ENCODE data around the gene GNAT2.
A peak's percentile ranks its signal among the peaks of the same experiment; 100 is the strongest.

The GNAT2 gene

DNA sequence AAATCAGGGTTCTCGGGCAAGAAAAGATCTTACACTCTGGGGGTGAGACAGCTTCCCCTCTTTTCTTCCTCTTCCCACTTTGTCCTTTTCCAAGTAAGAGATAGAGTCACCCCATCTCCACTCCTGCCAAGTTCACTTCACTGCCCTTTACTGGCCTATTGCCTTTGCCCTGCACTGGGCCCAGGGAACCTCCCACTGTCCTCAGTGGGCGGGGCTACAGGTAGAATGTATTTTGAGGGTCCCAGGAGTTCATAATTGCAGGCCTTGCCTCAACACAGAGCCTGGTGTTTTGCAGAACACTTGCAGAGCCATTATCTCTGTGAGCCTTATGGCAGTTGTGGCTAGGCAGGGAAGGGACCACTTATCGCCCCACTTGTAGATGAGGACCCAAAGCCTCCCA lies 3.5 kb upstream of the GNAT2 start:
- Histone ChIP-seq H3K4me3 (ENCODE audit: low read length) (no peak overlapping the region), H3K27ac (ENCODE audit: low read depth, low read length) (no peak overlapping the region), H3K27me3 (ENCODE audit: control insufficient read depth, insufficient read depth, low read length) (no peaks in the 10 kb centered on the region), H3K9ac (ENCODE audit: low read length) (no peak overlapping the region), H3K4me1 (ENCODE audit: control insufficient read depth, insufficient read depth, low read length) (peaks cover 6% of the 10 kb centered on the region), H3K36me3 (ENCODE audit: control insufficient read depth, insufficient read depth, low read length) (peaks cover 10% of the 10 kb centered on the region)

DNA sequence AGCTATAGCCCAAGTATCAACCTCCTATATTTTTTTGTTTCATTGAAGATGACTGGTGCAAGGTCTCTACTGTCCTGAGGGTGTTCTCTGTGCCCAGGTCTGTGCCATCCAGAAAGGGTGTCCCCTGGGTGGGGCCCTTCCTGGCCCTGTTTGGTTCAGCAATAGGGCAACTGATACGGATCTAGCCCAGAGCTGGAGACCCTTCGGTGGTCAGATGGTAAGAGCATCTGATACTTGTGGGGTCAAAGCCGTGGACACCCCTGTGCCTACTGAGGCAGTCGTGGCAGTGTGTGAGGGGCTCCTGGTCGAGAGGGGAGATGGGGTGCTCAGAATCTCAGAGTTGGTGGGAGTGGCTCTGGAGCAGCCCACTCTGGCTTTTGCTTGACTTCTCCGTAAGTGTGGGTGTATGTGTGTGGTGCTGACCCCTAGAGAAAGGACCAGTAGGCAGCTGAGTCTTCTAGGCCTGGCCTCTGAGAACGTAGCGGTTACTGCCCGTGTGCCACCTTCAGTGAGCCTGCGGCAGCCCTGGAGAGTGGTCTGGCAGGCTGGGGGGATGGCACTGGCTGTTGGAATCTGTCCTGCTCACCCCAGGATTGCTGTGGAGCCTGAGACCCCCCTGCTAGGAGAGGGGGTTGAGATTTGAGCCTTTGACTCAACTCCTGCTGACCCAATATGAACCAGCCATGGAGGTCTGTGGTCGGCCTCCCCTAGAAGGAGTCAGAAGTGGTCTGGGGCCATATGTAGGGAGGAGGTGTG lies 2.9 kb upstream of the GNAT2 start:
- Histone ChIP-seq H3K9ac (ENCODE audit: low read length) (no peak overlapping the region), H3K27me3 (ENCODE audit: control insufficient read depth, insufficient read depth, low read length) (no peaks in the 10 kb centered on the region), H3K36me3 (ENCODE audit: control insufficient read depth, insufficient read depth, low read length) (peaks cover 5% of the 10 kb centered on the region), H3K4me1 (ENCODE audit: control insufficient read depth, insufficient read depth, low read length) (peaks cover 6% of the 10 kb centered on the region), H3K27ac (ENCODE audit: low read depth, low read length) (no peak overlapping the region), H3K4me3 (ENCODE audit: low read length) (no peak overlapping the region)

DNA sequence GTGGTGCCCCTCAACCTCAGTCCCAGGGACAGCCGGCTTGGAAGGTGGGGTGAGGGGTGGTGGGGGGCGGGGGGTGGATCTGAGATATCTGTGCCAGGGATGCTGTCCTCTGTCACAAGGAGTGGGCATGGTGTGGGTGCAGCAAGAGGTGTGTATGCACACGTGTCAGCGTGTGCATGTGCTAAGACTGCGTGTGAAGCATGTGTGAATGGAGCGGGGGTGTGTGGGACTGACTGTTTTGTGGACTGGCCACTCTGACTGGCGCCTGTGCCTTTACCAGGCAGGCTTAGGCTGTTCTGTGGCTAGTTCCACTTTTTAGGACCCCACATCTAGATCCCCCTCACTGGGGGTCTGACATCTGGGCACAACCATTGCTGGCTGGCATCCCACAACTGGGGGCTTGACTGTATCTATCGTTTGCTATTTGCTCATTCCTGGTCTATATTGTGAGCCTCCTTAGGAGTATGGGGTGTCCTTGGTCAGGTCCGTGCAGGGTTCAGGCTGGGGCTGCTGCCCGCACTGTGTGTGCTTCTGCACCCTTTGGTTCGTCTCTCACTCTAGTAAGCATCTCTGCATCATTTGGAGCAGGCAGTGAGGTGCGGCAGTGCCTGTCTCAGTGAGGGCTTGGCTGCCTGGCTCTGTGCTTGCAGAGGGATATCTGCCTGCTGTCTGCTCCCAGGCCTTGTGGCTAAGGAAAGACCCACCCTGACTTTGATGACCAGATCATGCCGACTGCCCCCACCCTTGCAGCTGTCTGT lies 2.1 kb upstream of the GNAT2 start:
- Histone ChIP-seq H3K27ac (ENCODE audit: low read depth, low read length) (no peak overlapping the region), H3K9ac (ENCODE audit: low read length) (peak overlapping the region; percentile 43), H3K36me3 (ENCODE audit: control insufficient read depth, insufficient read depth, low read length) (peaks cover 3% of the 10 kb centered on the region), H3K27me3 (ENCODE audit: control insufficient read depth, insufficient read depth, low read length) (no peaks in the 10 kb centered on the region), H3K4me1 (ENCODE audit: control insufficient read depth, insufficient read depth, low read length) (peaks cover 6% of the 10 kb centered on the region), H3K4me3 (ENCODE audit: low read length) (peak overlapping the region; percentile 92)

GRCh38 chr1:109620841-109621286 lies 1.4 kb upstream of the GNAT2 start:
- Histone ChIP-seq H3K4me1 (ENCODE audit: control insufficient read depth, insufficient read depth, low read length) (peaks cover 6% of the 10 kb centered on the region), H3K9ac (ENCODE audit: low read length) (peak overlapping the region; percentile 57), H3K4me3 (ENCODE audit: low read length) (peak overlapping the region; percentile 92), H3K27me3 (ENCODE audit: control insufficient read depth, insufficient read depth, low read length) (no peaks in the 10 kb centered on the region), H3K27ac (ENCODE audit: low read depth, low read length) (peak overlapping the region; percentile 72), H3K36me3 (ENCODE audit: control insufficient read depth, insufficient read depth, low read length) (peaks cover under 1% of the 10 kb centered on the region)

GRCh38 chr1:109620401-109620791 lies 980 bp upstream of the GNAT2 start:
- no peaks in the 10 kb centered on the region for H3K36me3 ChIP-seq (ENCODE audit: control insufficient read depth, insufficient read depth, low read length)
- peak overlapping the region; percentile 72 for H3K27ac ChIP-seq (ENCODE audit: low read depth, low read length)
- H3K27me3 ChIP-seq (ENCODE audit: control insufficient read depth, insufficient read depth, low read length) = no peaks in the 10 kb centered on the region
- H3K9ac ChIP-seq (ENCODE audit: low read length) = peak overlapping the region; percentile 57
- H3K4me3 ChIP-seq (ENCODE audit: low read length) = peak overlapping the region; percentile 92
- H3K4me1 ChIP-seq (ENCODE audit: control insufficient read depth, insufficient read depth, low read length) = peaks cover 6% of the 10 kb centered on the region

GRCh38 chr1:109618661-109619575 lies 498 bp downstream of the GNAT2 start:
- Histone ChIP-seq H3K36me3 (ENCODE audit: control insufficient read depth, insufficient read depth, low read length) (no peaks in the 10 kb centered on the region), H3K9ac (ENCODE audit: low read length) (peak overlapping the region; percentile 45), H3K4me3 (ENCODE audit: low read length) (peak overlapping the region; percentile 92), H3K27ac (ENCODE audit: low read depth, low read length) (peak overlapping the region; percentile 3), H3K4me1 (ENCODE audit: control insufficient read depth, insufficient read depth, low read length) (peaks cover 6% of the 10 kb centered on the region), H3K27me3 (ENCODE audit: control insufficient read depth, insufficient read depth, low read length) (no peaks in the 10 kb centered on the region)

DNA sequence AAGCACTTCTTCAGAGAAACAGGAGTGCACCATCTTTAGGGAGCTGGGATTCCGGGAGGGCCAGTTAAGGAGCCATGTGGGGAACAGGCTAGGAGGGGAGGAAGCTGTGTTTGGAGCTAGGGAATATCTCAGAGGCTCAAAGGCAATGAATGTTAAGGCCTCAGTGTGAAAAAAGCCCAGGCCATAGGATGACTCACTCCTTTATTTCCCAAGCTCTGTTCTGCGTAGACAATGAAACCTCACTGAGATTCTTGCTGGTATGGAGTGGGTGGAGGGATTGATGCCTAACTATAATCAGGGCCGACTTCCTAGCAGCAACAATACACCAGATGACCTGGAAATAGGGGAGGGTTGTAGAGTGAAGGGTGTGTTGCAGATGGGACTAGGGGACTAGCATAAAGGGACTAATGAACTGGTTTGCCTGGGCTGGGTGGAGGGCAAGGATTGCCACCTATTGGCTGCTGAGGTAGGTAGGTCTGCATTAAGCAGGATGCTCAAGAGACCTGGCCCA lies 2.1 kb downstream of the GNAT2 start:
- no peak overlapping the region for H3K4me3 ChIP-seq (ENCODE audit: low read length)
- no peak overlapping the region for H3K27ac ChIP-seq (ENCODE audit: low read depth, low read length)
- no peaks in the 10 kb centered on the region for H3K27me3 ChIP-seq (ENCODE audit: control insufficient read depth, insufficient read depth, low read length)
- H3K9ac ChIP-seq (ENCODE audit: low read length) = no peak overlapping the region
- H3K36me3 ChIP-seq (ENCODE audit: control insufficient read depth, insufficient read depth, low read length) = no peaks in the 10 kb centered on the region
- H3K4me1 ChIP-seq (ENCODE audit: control insufficient read depth, insufficient read depth, low read length) = peaks cover 6% of the 10 kb centered on the region

- Histone ChIP-seq H3K27ac (ENCODE audit: low read depth, low read length) (no peak overlapping the region), H3K9ac (ENCODE audit: low read length) (no peak overlapping the region), H3K4me3 (ENCODE audit: low read length) (no peak overlapping the region), H3K4me1 (ENCODE audit: control insufficient read depth, insufficient read depth, low read length) (peaks cover 4% of the 10 kb centered on the region), H3K36me3 (ENCODE audit: control insufficient read depth, insufficient read depth, low read length) (no peaks in the 10 kb centered on the region), H3K27me3 (ENCODE audit: control insufficient read depth, insufficient read depth, low read length) (no peaks in the 10 kb centered on the region)
Measured at GRCh38 chr1:109616391-109616790, 3.0 kb downstream of the GNAT2 start.

DNA sequence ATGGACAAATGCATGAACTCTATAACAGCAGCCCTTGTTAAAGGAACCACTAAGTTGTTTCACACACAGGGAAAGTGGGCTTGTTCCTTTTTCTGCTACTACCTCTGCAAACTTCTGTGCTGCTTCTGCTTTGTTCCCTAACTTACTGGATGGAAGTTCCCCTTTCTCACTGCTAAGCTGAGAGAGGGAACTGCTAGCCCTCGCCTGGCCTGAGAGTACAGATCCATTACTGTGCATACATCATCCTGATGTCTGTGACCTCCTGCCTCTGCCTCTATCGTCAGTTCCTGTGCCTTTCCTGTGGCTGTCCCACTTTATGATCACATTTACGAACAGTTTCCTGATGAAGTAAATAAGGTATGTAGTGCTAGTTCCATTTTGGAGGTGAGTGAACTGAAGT lies 3.5 kb downstream of the GNAT2 start:
- H3K9ac ChIP-seq (ENCODE audit: low read length) = no peak overlapping the region
- no peak overlapping the region for H3K4me3 ChIP-seq (ENCODE audit: low read length)
- H3K27me3 ChIP-seq (ENCODE audit: control insufficient read depth, insufficient read depth, low read length) = no peaks in the 10 kb centered on the region
- H3K4me1 ChIP-seq (ENCODE audit: control insufficient read depth, insufficient read depth, low read length) = peaks cover 3% of the 10 kb centered on the region
- H3K27ac ChIP-seq (ENCODE audit: low read depth, low read length) = no peak overlapping the region
- no peaks in the 10 kb centered on the region for H3K36me3 ChIP-seq (ENCODE audit: control insufficient read depth, insufficient read depth, low read length)

GRCh38 chr1:109613361-109614147 lies 5.9 kb downstream of the GNAT2 start:
- H3K4me3 ChIP-seq (ENCODE audit: low read length) = no peak overlapping the region
- H3K27ac ChIP-seq (ENCODE audit: low read depth, low read length) = no peak overlapping the region
- H3K9ac ChIP-seq (ENCODE audit: low read length) = no peak overlapping the region
- no peaks in the 10 kb centered on the region for H3K27me3 ChIP-seq (ENCODE audit: control insufficient read depth, insufficient read depth, low read length)
- H3K4me1 ChIP-seq (ENCODE audit: control insufficient read depth, insufficient read depth, low read length) = no peaks in the 10 kb centered on the region
- no peaks in the 10 kb centered on the region for H3K36me3 ChIP-seq (ENCODE audit: control insufficient read depth, insufficient read depth, low read length)

- no peak overlapping the region for H3K4me3 ChIP-seq (ENCODE audit: low read length)
- no peaks in the 10 kb centered on the region for H3K4me1 ChIP-seq (ENCODE audit: control insufficient read depth, insufficient read depth, low read length)
- no peaks in the 10 kb centered on the region for H3K27me3 ChIP-seq (ENCODE audit: control insufficient read depth, insufficient read depth, low read length)
- no peak overlapping the region for H3K27ac ChIP-seq (ENCODE audit: low read depth, low read length)
- H3K36me3 ChIP-seq (ENCODE audit: control insufficient read depth, insufficient read depth, low read length) = no peaks in the 10 kb centered on the region
- H3K9ac ChIP-seq (ENCODE audit: low read length) = no peak overlapping the region
Measured at GRCh38 chr1:109611308-109611990, 8.0 kb downstream of the GNAT2 start.

Measured in rectal smooth muscle tissue (tissue), 1 donor.